Measurements from ENCODE around the gene PLA2G2E.
"Not testable (repeated sequence)": the region's sequence is repeated elsewhere in the genome, so short reads cannot be mapped to it uniquely, and the experiment has no call there.

The PLA2G2E gene

GRCh38 chr1:19923137-19923952, at the start of gene PLA2G2E:
Gene PLA2G2E (minus strand): TSS chr1:19923617. CDS start chr1:19923559, 58 bp downstream.
- DNase-seq: no peak

- DNase-seq: no peak
These were observed 48.2 kb upstream of the PLA2G2E start for GRCh38 chr1:19971664-19972063.

GRCh38 chr1:19969898-19970660, 46.7 kb upstream of the PLA2G2E start:
- no peak for DNase-seq

DNA sequence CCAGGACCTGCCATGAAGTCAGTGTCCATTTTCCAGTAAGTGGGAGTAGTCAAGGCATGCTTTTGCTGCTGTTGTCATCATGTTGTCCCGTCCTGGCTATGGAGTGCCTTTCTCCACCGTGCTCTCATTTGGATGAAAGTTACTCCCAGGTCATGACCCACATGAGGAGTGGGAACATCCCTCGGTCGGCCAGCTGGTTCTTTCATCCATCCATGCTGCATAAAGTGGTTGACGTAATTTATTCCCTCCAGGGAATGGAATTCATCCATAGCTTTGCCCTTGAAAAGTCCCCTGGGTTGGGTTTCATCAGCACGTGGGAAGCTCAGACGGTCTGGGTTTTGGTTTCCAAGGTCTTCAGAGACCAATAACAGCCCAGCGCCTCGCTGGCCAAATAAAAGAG, 44.4 kb upstream of the PLA2G2E start:
- no peak for DNase-seq

DNA sequence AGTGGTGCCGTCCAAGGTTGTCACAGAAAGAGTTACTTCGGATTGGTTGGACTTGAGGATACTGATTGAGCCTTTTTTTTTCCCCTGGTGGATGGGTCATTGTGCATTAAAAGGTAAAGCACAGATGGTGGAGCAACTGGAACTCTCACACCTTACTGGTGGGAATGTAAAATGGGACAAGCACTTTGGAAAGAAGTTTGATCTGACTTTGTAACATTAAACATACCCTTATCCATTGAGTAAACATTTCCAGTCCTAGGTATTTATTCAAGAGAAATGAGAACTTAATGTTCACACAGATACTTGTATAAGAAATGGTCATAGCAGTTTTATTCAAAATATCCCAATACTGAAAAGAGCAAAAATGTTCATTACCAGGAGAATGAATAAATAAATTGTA, 41.1 kb upstream of the PLA2G2E start:
- DNase-seq: no peak

DNA sequence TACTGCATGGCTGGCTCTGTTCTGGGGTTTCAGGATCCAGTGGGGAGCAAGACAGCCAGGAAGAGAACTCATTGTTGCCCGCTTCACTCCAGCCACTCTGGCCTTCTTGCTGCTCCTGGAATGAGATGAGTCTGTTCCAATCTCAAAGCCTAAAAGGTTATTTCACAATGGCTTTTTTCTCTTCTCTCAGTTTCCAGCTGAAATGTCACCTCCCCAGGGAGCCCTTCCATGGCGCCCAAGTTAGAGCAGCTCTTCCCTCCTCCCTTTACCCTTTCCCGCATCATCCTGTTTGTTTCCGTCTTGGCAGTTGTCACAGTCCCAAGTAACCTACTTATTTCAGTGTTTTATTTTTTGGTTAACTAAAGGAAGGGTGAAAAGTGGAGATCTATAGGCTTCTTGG, 40.2 kb upstream of the PLA2G2E start:
- no peak for DNase-seq

- DNase-seq: no peak
These were observed 37.2 kb upstream of the PLA2G2E start for GRCh38 chr1:19960591-19960990.

GRCh38 chr1:19957779-19958178, 34.4 kb upstream of the PLA2G2E start:
- peak; percentile 57 for DNase-seq

DNA sequence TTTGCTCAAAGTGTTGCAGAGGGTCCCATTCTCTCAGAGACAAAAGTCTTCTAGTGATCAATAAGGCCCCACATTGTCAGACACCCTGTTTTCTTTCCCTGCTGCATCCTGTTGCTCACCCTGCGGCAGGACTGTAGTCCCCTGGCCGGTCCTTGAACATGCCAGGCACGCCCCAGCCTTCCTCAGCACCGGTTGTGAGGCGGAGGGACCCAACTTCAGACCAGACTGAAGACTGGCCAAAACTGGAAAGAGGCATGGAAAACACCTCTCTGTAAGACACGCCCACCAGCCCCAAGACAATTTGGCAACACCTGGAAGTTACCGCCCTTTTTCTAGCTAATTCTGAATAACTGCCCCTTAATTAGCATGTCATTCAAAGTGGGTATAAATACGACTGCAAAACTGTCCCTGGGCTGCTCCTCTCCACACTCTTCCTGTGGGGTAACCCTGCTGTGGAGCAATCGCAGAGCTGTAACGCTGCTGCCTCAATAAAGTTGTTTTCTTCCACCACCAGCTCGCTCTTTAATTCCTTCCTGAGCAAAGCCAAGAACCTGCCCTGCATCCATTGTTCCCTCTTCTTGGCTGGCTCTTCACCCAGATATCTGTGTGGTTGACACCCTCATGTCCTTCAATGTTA, 32.2 kb upstream of the PLA2G2E start:
- DNase-seq: no peak

- no peak for DNase-seq
These were observed 30.6 kb upstream of the PLA2G2E start for GRCh38 chr1:19954059-19954458.

DNA sequence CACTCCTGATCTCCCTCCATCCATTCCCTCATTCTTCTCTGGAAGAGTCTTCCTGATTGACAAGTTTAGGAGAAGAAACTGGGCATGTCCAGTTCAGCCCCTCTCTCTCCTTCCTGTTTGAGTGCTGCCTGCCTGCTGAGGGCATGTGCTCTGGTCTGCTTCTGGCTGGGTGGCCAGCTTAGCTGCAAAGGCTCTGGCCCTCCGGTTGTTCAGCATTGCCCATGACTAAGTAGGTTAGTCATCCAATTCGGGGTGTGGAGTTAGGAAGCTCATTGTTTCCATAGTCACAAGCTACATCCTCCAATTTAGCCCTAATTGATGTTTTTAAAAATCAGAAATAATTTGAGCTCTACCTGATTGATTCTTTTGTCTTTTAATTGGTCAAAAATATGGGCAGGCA, 25.6 kb upstream of the PLA2G2E start:
- DNase-seq: no peak

DNA sequence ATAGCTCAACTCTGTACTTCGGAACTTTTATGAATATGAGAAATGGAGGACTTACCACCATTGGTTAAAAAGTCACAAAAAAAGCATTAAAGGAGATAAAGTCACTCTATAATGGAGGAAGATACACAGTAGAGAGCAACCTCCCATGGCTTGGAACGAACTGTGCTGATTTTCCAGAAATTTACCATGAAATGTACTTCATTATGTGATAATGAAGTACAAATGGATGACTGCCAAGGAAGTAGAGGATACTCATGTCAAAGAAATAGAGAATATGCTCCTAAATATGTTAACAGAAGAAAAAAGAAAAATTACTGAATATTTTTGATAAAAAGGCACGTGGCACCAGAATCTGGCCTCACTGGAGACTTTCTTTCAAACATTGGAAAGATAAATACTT, 23.6 kb upstream of the PLA2G2E start:
- DNase-seq: no peak

- DNase-seq: no peak
These were observed 22.9 kb upstream of the PLA2G2E start for GRCh38 chr1:19946331-19946751.

- no peak for DNase-seq
These were observed 22.5 kb upstream of the PLA2G2E start for GRCh38 chr1:19945914-19946313.

DNA sequence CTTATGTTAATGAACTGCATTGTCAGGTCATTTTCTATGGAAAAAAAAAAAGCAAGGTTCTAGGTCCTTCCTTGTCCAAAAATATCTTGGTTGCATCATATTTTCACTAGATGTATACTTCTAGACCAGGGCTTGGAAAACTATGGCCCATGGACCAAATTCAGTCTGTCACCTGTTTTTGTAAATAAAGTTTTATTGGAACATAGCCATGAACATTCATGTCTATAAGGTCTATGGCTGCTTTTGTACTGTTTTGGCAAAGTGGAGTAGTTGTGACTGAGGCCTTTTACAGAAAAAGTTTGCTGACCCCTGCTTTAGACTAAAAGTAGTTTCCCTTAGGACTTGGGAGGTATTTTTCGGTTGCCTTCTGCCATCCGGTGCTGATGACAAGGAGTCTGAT, 19.2 kb upstream of the PLA2G2E start:
- DNase-seq: no peak

GRCh38 chr1:19942088-19942487, 18.7 kb upstream of the PLA2G2E start:
- DNase-seq: no peak

DNA sequence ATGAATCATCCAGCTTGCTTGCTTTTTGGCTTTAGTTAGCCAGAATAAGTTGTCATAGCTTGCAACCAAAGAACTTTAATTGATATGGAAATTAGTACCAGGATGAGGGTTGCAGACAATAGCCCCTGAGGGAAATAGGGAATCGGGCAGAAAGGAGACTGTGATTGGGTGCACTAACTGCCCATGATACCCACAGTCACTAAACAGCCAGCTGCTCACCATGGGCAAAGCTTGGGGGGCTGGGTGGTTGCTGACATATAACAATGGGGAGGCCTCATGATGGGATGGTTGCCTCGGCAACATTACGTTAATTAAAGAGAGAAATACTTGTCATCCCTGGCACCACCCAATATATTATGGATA, 17.8 kb upstream of the PLA2G2E start:
- DNase-seq: no peak

DNA sequence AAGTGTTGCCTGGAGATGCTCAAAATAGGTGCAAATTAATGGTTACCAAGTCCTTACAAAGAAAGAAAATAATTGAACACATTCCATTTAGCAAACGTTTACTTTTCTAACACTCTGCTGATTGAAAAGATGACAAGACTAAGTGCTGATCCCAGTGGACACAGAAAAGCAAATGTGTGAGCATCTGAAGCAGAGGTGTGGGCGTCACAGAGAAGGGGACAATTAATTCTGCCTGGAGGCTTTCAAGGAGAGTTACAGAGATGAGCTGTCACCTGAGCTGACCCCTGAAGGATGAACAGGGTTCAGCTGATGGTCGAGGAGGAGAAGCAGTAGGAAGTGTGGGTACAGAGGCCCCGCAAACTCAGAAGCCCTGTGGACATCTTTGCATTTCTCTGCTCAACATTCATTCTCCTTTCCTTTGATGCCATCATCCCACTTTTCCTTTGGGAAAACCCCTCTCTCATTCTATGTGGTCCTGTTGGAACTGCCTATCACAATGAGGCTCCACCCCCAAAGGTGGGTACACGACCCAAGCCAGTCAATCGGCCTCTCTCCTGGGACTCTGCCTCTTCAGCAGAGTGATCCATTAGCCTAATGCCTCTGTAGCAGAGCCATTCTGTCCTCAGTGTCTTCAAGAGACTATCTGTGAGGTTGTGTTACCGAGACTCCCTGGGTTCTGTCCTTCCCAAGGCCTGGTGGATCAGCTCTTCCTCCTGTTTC, 17.2 kb upstream of the PLA2G2E start:
- DNase-seq: no peak

- no peak for DNase-seq
These were observed 15.1 kb upstream of the PLA2G2E start for GRCh38 chr1:19938472-19938871.

- DNase-seq: no peak
These were observed 12.8 kb upstream of the PLA2G2E start for GRCh38 chr1:19936061-19936750.

DNA sequence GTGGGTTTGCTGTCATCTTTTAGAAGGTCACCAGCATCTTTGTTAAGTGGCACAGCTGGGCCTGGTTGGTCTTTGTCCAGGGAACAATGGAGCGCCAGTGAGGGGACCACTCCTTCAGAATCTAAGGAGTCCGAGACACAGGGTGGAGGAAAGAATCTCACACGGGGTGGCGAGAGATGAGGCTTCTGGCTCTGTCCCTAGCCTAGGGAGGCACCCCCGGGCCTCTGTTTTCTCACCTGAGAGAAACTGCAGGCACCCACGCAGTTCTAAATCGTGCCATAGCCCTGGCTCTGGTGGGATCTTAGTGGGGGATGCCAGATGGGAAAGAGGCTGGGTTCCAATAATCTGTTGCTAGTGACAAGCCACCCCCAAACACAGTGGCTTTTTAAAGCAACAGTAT, 10.9 kb upstream of the PLA2G2E start:
- no peak for DNase-seq

DNA sequence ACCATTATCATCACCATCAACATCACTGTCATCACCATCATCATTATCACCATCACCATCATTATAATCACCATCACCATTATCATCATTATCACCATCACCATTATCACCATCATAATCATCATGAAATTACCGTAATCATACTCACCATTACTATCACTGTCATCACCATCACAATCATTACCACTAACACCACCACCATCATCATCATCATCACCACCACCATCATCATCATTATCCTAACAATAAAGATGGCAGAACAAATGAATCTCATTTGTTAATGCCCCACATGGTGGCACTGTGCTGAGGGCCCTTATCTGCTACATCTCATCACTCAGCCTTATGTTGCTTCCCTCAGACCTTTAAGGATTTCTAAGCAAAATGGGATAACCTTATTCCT, 9.4 kb upstream of the PLA2G2E start:
- no peak for DNase-seq

DNA sequence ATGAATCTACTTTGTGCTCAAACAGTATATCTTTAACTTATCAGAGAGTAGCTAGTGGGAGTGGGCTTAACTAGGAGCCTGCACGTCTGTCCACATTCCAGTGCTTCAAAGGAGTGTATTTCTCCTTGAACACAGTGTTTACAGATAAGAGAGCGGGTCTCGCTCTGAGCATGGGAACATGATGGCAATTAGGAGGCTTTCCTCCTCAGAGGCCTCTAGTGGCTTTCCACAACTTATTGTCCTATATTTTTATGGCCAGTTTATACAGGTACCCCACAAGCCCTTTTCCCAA, 3.7 kb upstream of the PLA2G2E start:
- DNase-seq: not testable (repeated sequence)

All from NCI-H82 (cell line).